Neural progenitor cell (in vitro differentiated cells): ENCODE measurements around the gene CIDEC. TPM values are rescaled to one million over a fixed set of nuclear protein-coding genes. Genes with fewer than 3 reads are reported as not detected.
A peak's percentile ranks its signal among the peaks of the same experiment; 100 is the strongest.

Experiments
- DNase-seq: peaks from one replicate; pipeline ENCODE4 v3.0.0-alpha.2; 2016; ENCODE audit warnings: low spot score
- H2AFZ ChIP-seq: fragments of 200-600 bp; sonication (generic); replicated peaks from 2 replicates; pipeline ENCODE4 v1.6.1; 2016; ENCODE audit warnings: antibody characterized with exemption
- H3F3A ChIP-seq: fragments of 200-600 bp; sonication (generic); 2 replicates; pipeline ENCODE4 v1.6.1; 2016; ENCODE audit warnings: antibody characterized with exemption, low read depth
- H3K27ac ChIP-seq: fragments of 200-600 bp; sonication (generic); 2 replicates; pipeline ENCODE4 v1.5.1; 2016; ENCODE audit warnings: mild to moderate bottlenecking
- H3K27me3 ChIP-seq: fragments of 200-600 bp; sonication (generic); 2 replicates; pipeline ENCODE4 v1.6.1; 2016; ENCODE audit warnings: mild to moderate bottlenecking, moderate library complexity
- H3K36me3 ChIP-seq: fragments of 200-600 bp; sonication (generic); 2 replicates; pipeline ENCODE4 v1.5.1; 2016
- H3K4me1 ChIP-seq: fragments of 200-600 bp; sonication (generic); 2 replicates; pipeline ENCODE4 v1.6.1; 2016; ENCODE audit warnings: mixed run types
- H3K4me2 ChIP-seq: fragments of 200-600 bp; sonication (generic); 2 replicates; pipeline ENCODE4 v1.6.1; 2016
- H3K4me3 ChIP-seq: fragments of 200-600 bp; sonication (generic); 2 replicates; pipeline ENCODE4 v1.5.1; 2016
- H3K79me2 ChIP-seq: fragments of 200-600 bp; sonication (generic); 2 replicates; pipeline ENCODE4 v1.6.1; 2016; ENCODE audit warnings: low read depth
- H3K9ac ChIP-seq: fragments of 200-600 bp; sonication (generic); 2 replicates; pipeline ENCODE4 v1.6.1; 2016
- H3K9me3 ChIP-seq: fragments of 200-600 bp; sonication (generic); 2 replicates; pipeline ENCODE4 v1.5.1; 2016; ENCODE audit warnings: low read depth
- H4K20me1 ChIP-seq: fragments of 200-600 bp; sonication (generic); 2 replicates; pipeline ENCODE4 v1.6.1; 2016; ENCODE audit warnings: low read depth
- H3K27ac Mint-ChIP-seq: 3 replicates; pipeline ENCODE4 v1.8.0; 2021; ENCODE audit warnings: mixed read lengths
- H3K27me3 Mint-ChIP-seq: 2 replicates; pipeline ENCODE4 v1.8.0; 2022; ENCODE audit warnings: low read depth, mild to moderate bottlenecking, inconsistent platforms, moderate library complexity, mixed read lengths; ENCODE audit not compliant: insufficient read depth
- H3K36me3 Mint-ChIP-seq: 3 replicates; pipeline ENCODE4 v1.8.0; 2021; ENCODE audit warnings: mixed read lengths
- H3K4me1 Mint-ChIP-seq: 3 replicates; pipeline ENCODE4 v1.8.0; 2021; ENCODE audit warnings: mixed read lengths
- H3K4me3 Mint-ChIP-seq: 3 replicates; pipeline ENCODE4 v1.8.0; 2021; ENCODE audit warnings: mild to moderate bottlenecking, moderate library complexity, mixed read lengths
- H3K9me3 Mint-ChIP-seq: 3 replicates; pipeline ENCODE4 v1.8.0; 2020; ENCODE audit warnings: mixed read lengths
- CTCF ChIP-seq: fragments of 200-600 bp; sonication (generic); IDR thresholded peaks from 2 replicates; pipeline ENCODE4 v1.5.1; 2017; ENCODE audit warnings: antibody characterized with exemption, mild to moderate bottlenecking
- EZH2 ChIP-seq: fragments of 200-600 bp; sonication (generic); IDR thresholded peaks from 2 replicates; pipeline ENCODE4 v1.6.1; 2017; ENCODE audit warnings: antibody characterized with exemption, mild to moderate bottlenecking, moderate library complexity
- EZH2phosphoT487 ChIP-seq: fragments of 200-600 bp; sonication (generic); IDR thresholded peaks from 2 replicates; pipeline ENCODE4 v1.6.1; 2017; ENCODE audit warnings: antibody characterized with exemption
- total RNA-seq: library from RNA; depleted of rRNA; stranded (reverse); fragments of >200 nt; gene quantifications from 2 replicates; pipeline ENCODE4 v1.2.3, GENCODE V29; 2015; ENCODE audit warnings: low replicate concordance

CIDEC gene
- total RNA-seq, 1 donor from 2014 or later, result not detected

- H3K27me3 Mint-ChIP-seq, result peaks cover 6% of the 10 kb centered on the region
- H3K4me1 Mint-ChIP-seq, result no peaks in the 10 kb centered on the region
- Histone ChIP-seq H3K4me2 (no peak overlapping the region), H3K9me3 (no peaks in the 10 kb centered on the region), H3F3A (no peaks in the 10 kb centered on the region), H3K4me1 (no peaks in the 10 kb centered on the region), H3K9ac (no peak overlapping the region), H4K20me1 (no peaks in the 10 kb centered on the region), H3K79me2 (no peaks in the 10 kb centered on the region), H2AFZ (no peak overlapping the region), H3K27ac (no peak overlapping the region), H3K27me3 (no peaks in the 10 kb centered on the region), H3K4me3 (no peak overlapping the region), H3K36me3 (no peaks in the 10 kb centered on the region)
- no peaks in the 10 kb centered on the region for H3K9me3 Mint-ChIP-seq
- peaks cover 1% of the 10 kb centered on the region for H3K36me3 Mint-ChIP-seq
- no peak overlapping the region for H3K4me3 Mint-ChIP-seq
- DNase-seq, result no peak
- H3K27ac Mint-ChIP-seq, result no peak overlapping the region
- no peak for TF ChIP-seq CTCF
- TF ChIP-seq EZH2, result no peak
- TF ChIP-seq EZH2phosphoT487, result no peak
Measured at GRCh38 chr3:9828801-9829755, 51.0 kb downstream of the CIDEC start.

GRCh38 chr3:9826815-9827573, 53.1 kb downstream of the CIDEC start:
- TF ChIP-seq EZH2, result no peak
- TF ChIP-seq EZH2phosphoT487, result no peak
- TF ChIP-seq CTCF, result peak; percentile 54
- no peaks in the 10 kb centered on the region for H3K79me2 ChIP-seq
- Mint-ChIP-seq H3K4me1 (no peaks in the 10 kb centered on the region), H3K9me3 (no peaks in the 10 kb centered on the region), H3K27me3 (peaks cover 6% of the 10 kb centered on the region), H3K36me3 (no peaks in the 10 kb centered on the region), H3K4me3 (no peak overlapping the region), H3K27ac (no peak overlapping the region)
- H3K4me3 ChIP-seq, result no peak overlapping the region
- H3K4me2 ChIP-seq, result no peak overlapping the region
- H3K27ac ChIP-seq, result no peak overlapping the region
- H4K20me1 ChIP-seq, result no peaks in the 10 kb centered on the region
- no peaks in the 10 kb centered on the region for H3K9me3 ChIP-seq
- H3K9ac ChIP-seq, result no peak overlapping the region
- no peak overlapping the region for H2AFZ ChIP-seq
- no peaks in the 10 kb centered on the region for H3K27me3 ChIP-seq
- H3K4me1 ChIP-seq, result no peaks in the 10 kb centered on the region
- peak; percentile 54 for DNase-seq
- H3K36me3 ChIP-seq, result no peaks in the 10 kb centered on the region
- H3F3A ChIP-seq, result peaks cover 3% of the 10 kb centered on the region

GRCh38 chr3:9825451-9826040, 54.5 kb downstream of the CIDEC start:
- no peak overlapping the region for H3K9ac ChIP-seq
- Mint-ChIP-seq H3K36me3 (no peaks in the 10 kb centered on the region), H3K9me3 (no peaks in the 10 kb centered on the region), H3K4me1 (no peaks in the 10 kb centered on the region), H3K27me3 (peaks cover 6% of the 10 kb centered on the region), H3K4me3 (no peak overlapping the region), H3K27ac (no peak overlapping the region)
- H3K4me3 ChIP-seq, result no peak overlapping the region
- no peak overlapping the region for H3K4me2 ChIP-seq
- no peak overlapping the region for H3K27ac ChIP-seq
- no peak for DNase-seq
- H3K4me1 ChIP-seq, result no peaks in the 10 kb centered on the region
- no peaks in the 10 kb centered on the region for H3K79me2 ChIP-seq
- H3K9me3 ChIP-seq, result no peaks in the 10 kb centered on the region
- H3F3A ChIP-seq, result peaks cover 3% of the 10 kb centered on the region
- peaks cover 6% of the 10 kb centered on the region for H4K20me1 ChIP-seq
- H3K27me3 ChIP-seq, result no peaks in the 10 kb centered on the region
- TF ChIP-seq EZH2phosphoT487, result no peak
- TF ChIP-seq CTCF, result no peak
- TF ChIP-seq EZH2, result no peak
- no peak overlapping the region for H2AFZ ChIP-seq
- H3K36me3 ChIP-seq, result no peaks in the 10 kb centered on the region
